GM18909 (cell line): ENCODE results near the gene AOPEP.

Source experiments
- ATAC-seq: cut with Tn5 transposase; IDR thresholded peaks from one replicate; pipeline ENCODE4 v1.9.1; 2021; ENCODE audit warnings: mild to moderate bottlenecking; ENCODE audit not compliant: unreplicated experiment, poor library complexity

Gene AOPEP

GRCh38 chr9:94975480-94975879 lies 249.0 kb downstream of the AOPEP start:
- no peak for ATAC-seq

DNA sequence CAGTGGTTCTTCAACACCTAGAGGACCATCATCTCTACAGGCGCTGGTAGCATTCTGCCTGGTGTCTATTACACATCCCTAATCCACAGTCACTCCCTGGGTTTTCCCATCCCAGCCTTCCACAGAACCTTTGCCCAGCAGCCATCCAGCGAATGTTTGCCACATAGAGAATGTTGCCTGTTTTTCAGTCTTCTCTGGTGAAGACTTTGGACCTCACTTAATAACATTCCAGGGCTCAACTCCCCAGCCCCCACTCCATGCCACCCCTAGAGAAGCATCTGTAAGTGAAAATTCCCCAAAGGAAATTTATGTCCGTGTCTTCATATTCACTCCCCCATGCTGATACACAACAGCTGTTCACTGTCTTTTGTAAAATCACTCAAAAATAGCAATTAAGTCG lies 249.6 kb downstream of the AOPEP start:
- ATAC-seq: no peak

DNA sequence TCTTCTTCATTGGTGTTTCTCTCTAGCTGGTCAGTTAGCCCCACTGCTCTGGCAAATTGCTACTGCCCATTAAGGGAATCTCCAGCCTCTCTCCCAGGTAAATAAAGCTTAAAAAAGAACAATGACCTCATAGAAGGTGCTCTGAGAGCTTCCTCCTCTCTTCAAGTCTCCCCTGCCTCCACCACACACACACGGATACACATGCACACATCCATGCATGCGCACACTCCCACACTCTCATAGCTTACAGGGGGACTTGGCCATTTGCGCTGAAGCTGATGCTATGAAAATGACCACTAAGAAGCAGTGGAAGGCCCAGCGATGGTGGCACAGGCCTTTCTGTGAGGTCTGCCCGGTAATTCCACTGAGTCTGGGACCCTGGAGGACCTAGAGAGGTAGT lies 250.9 kb downstream of the AOPEP start:
- ATAC-seq: no peak

- no peak for ATAC-seq
Measured at GRCh38 chr9:94979904-94980507, 253.5 kb downstream of the AOPEP start.

DNA sequence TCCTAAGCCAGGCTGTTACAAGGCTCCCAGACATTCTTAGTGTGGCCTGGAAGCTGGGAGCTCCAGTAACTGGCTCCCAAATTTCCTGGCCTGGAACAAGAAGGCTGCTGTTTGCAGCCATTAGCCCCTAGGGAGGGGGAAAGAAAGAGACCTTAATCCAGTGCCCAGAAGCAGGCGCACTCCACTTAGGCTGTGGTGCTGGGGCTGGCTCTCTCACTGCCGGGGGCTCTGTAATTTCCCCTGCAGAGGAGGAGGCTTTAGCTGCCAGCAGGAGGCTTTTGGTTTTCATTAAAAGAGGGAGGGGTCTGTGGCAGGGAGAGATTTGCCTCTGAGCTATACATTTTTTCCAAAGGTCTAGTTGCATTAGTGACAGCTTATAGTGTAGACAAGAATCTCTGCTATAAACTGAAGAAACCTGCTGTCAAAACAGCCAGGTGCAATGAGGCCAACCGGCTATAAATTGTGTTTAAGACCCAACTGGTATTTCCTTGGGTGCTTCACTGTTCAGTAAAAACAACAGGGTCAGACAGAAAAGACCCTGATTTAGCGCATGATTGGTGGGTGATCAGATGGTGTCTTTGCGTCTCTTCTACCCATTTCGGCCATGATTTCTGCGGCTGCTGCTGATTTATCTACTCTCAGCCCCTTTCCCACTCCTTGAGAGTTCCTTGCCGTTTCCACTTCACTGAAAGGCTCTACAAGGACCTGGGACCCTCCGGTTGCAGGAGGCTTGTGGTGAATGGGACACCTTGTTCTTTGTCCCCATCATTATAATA lies 254.6 kb downstream of the AOPEP start:
- no peak for ATAC-seq

DNA sequence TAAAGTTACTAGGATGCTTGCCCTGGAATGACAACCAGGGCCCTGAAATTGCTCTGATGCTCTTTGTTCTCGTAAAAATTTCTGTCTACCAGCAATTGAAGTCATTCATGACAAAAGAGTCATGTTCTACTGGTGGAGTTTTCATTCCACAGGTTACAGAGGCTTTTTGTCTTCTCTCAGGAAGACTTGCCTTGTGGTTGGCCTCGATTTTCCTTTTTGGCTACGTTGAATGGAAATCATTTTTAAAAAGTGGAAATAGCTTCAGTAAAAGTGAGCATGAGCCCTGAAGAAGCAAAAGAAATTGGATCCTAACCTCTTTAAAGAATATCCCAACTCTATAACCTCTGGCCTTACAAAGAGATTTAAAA lies 255.2 kb downstream of the AOPEP start:
- no peak for ATAC-seq

DNA sequence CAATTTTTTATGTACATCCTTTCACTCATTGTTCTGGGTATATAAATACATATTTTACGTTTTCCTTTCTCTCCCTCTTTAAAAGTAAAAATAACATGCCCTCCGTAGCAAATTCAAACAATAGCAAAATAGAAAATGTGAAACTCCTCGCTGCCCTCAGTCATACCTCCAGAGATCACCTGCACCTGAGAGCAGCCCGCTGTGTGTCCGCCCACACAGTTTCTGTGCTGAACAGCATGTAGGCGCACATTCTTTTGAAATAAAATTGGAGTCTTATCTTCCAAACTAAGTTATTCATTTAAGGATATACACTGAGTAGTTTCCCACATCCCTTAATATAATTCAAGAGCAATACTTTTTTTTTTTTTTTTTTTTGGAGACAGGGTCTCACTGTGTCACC lies 255.7 kb downstream of the AOPEP start:
- ATAC-seq: no peak

DNA sequence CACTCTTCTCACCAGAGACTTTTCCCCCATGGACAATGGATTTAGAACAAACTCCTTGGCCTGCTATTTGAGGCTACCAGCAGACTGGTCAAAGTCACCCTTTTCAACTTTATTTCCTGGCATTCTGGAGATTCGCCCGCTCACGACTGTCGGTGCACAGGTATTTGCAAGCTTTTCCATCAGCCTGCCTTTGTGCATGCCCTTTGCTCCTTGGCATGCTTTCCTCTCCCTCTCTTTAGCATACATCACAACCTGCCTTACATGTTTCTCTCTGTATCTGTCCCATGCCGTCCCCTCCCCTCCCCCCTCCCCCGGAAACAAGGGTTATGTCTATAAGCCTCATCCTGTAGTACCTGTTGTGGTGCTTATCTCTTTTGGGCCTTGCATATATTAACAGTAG lies 257.1 kb downstream of the AOPEP start:
- no peak for ATAC-seq

DNA sequence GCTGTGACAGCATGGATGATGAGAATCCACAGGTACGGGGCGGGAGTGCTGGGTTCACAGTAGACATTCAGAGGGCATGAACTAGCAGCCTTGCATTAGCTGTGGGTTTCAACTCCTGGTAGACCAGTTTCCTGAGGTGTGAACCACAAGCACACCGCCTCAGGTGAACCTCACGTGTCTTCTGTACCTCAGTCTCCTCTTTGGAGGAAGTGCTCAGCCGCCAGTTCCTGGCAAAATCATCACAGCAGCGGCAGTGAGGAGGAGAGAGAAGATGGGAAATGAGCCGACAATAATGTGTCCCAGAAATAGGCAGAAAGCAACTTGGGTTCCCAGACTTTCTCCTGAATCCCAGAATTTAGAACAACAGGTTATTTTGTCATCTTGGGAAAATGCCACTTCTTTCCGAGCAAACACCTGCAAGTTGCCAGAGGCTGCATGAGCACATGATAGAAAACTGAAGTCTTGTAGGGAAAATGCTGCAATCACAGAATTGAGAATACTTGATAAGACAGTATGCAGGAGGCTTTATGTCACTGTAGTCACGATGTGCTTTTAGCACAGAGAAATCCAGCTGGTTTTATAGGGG lies 258.5 kb downstream of the AOPEP start:
- no peak for ATAC-seq

DNA sequence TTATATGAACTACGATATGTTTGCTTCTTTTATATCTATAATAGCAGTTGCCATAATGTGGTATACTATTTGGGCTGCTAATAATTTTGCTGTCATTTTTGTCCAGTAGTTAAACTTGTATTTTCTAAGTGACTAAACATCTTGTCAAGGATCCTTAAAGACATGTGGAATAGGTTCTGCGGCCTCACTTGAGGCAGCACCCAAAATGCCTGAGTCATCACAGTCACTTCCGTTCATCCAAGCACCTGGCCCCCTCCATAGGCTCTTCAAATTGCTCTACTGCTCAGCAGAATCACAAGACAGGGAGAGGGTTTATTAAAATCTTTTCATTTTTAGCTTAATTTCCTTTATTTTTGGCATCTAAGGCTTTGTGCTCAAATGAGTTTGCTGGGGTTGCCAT lies 259.1 kb downstream of the AOPEP start:
- no peak for ATAC-seq

DNA sequence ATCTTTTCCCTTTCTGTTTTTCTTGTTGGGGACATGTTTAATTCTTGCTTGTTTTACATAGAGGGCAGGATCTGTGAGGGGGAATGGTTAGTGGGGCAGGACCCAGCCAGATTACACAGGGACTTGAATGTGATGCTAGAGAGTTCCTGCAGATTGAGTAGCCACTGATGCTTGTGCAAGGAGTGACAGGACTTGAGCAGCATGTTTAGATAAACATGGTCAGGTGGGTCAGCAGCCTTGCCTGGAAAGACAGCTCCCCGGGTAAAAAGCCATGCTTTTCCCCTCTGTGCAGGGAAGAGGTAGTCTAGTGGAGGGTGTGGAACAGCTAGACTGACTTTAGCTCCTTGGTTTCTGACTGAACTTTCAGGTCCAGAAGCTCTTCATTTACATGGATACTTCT lies 261.2 kb downstream of the AOPEP start:
- no peak for ATAC-seq

- ATAC-seq: no peak
Measured at GRCh38 chr9:94990897-94991561, 264.5 kb downstream of the AOPEP start.

- ATAC-seq: no peak
Measured at GRCh38 chr9:94991961-94992907, 265.7 kb downstream of the AOPEP start.

DNA sequence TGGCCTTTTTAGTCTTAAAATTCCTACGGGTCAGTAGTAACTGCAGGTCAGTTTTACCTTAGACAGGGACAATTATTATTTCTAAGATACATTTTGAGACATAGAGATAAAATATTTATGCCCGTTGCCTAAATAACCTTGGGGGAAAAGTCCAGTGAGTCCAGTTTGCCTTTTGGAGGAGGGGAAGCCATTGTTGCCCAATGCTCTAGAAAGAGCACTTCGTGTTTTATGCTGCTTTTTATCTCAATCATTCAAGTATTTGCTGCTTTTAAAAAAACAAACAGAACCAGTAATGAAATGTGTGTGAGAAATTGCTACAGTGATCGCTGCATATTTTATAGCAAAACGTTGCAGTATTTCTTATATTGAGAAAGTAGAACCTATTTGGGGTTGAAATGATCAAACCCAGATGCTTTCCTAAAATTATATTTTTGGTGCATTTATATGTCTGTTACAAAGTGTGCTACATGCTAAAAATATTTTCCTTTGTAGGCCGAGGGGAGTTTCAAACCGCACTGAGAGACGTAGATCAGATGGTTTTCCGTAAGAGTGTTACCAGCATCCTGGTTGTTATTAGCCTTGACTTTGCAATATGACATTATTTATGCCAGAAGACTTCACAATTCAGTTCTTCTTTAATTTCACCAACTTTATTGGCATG lies 266.8 kb downstream of the AOPEP start:
- ATAC-seq: no peak

GRCh38 chr9:94993821-94994165 lies 267.3 kb downstream of the AOPEP start:
- no peak for ATAC-seq

DNA sequence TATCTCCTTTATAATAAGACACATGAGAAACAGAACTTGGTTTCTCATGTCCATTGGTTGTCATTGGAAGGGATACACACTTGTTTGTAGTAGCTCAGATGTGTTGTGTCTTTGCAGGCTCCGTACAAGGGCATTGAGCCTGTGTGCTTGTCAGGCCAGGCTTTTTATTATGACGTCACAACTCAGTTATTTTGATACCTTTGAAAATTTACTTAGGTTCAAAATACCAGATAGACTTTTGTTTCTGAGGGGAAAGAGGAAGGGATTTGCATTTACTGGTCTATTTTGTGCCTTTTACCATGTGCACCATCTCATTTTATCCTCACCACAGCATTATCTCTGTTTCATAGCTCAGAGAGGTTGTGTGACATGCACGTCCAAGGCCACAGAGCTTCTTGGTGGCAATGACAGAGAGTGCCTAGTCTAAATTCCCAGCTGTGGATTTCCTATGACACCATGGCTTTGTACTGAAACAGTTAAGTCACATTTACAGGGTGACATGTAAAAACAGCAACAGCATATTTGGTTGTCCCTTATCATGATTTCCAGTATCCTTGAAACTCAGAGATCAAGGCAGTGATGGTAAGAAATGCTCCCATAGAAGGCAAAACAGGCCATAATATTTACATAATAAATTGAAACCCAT lies 268.7 kb downstream of the AOPEP start:
- ATAC-seq: no peak

DNA sequence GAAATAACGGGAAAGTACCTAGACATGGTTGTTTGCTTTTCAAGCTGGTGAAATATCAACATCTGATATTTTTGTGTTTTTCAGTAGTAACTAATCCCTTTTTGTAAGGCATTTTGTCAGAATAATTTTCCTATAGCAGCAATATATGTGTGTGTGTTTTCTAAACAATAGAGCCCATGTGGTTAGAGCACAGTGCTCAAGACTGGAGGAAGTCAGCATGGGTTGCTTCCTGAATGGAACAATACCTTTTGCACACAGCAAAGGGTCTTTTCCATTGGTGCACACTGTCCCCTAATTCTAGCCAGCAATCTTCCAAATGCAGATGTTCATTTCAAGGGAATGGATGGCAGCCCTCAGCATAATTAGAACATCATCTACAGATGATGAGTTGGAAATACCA lies 270.1 kb downstream of the AOPEP start:
- no peak for ATAC-seq

DNA sequence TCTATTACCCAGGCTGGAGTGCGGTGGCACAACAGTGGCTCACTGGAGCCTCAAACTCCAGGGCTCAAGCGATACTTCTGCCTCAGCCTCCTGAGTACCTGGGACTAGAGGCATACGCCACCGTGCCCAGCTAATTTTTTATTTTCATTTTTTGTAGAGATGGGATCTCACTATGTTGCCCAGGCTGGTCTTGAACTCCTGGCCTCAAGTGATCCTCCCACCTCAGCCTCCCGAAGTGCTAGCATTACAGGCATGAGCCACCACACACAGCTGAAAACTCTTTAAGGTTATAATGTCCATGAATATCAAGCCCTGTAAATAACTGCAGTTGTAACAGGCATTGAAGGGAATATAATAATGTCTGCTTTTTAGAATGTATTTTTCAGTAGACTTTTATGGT lies 271.2 kb downstream of the AOPEP start:
- no peak for ATAC-seq

- ATAC-seq: no peak
Measured at GRCh38 chr9:94999832-95000231, 273.3 kb downstream of the AOPEP start.
